Fibroblast of villous mesenchyme (primary cell): Measurements from ENCODE around the gene PTPRN2. TPM values are rescaled to one million over a fixed set of nuclear protein-coding genes. Genes with fewer than 3 reads are reported as not detected.

Experiments
- DNase-seq: peaks from one replicate; pipeline ENCODE4 v3.0.0-alpha.2; 2010; ENCODE audit warnings: low read depth
- H3K4me3 ChIP-seq: 2 replicates; pipeline ENCODE4 v1.5.1; 2011; ENCODE audit warnings: low read depth, mild to moderate bottlenecking, low read length
- CTCF ChIP-seq: IDR thresholded peaks from 2 replicates; pipeline ENCODE4 v1.5.1; 2012; ENCODE audit warnings: low read depth, mild to moderate bottlenecking, low read length; ENCODE audit not compliant: insufficient read depth
- total RNA-seq: library from RNA; depleted of rRNA; stranded (reverse); fragments of >200 nt; gene quantifications from 2 replicates; pipeline ENCODE4 v1.2.3, GENCODE V29; 2012

PTPRN2 gene
- total RNA-seq, 1 donor, result not detected

- no peak overlapping the region for H3K4me3 ChIP-seq
- no peak for DNase-seq
- TF ChIP-seq CTCF, result no peak
Measured at GRCh38 chr7:157678501-157678900, 909.1 kb downstream of the PTPRN2 start.

GRCh38 chr7:157676456-157677255 is 911.0 kb downstream of the PTPRN2 start:
- H3K4me3 ChIP-seq, result no peak overlapping the region
- no peak for DNase-seq
- TF ChIP-seq CTCF, result no peak

GRCh38 chr7:157676001-157676400 is 911.6 kb downstream of the PTPRN2 start:
- TF ChIP-seq CTCF, result no peak
- DNase-seq, result no peak

GRCh38 chr7:157675427-157675927 is 912.1 kb downstream of the PTPRN2 start:
- no peak overlapping the region for H3K4me3 ChIP-seq
- TF ChIP-seq CTCF, result no peak
- no peak for DNase-seq

More at GRCh38 chr7:157676001-157676400, 911.6 kb downstream of the PTPRN2 start:
- no peak overlapping the region for H3K4me3 ChIP-seq

GRCh38 chr7:157674715-157675426 is 912.8 kb downstream of the PTPRN2 start:
- H3K4me3 ChIP-seq, result no peak overlapping the region
- no peak for DNase-seq
- no peak for TF ChIP-seq CTCF

GRCh38 chr7:157674027-157674714 is 913.5 kb downstream of the PTPRN2 start:
- DNase-seq, result no peak
- H3K4me3 ChIP-seq, result no peak overlapping the region
- TF ChIP-seq CTCF, result no peak
